ENCODE measurements around the gene PLA2G2E.

- no peak for TF ChIP-seq CTCF (IDR thresholded peaks at IDR 0.05)
- TF ChIP-seq POLR2A (IDR thresholded peaks at IDR 0.05), result no peak
Observed at GRCh38 chr1:19920132-19920710, 3.2 kb downstream of the PLA2G2E start.

Measured in esophagus squamous epithelium (tissue), 4 donors.